ENCODE data around the gene LPP. TPM values are rescaled to one million over a fixed set of nuclear protein-coding genes. Genes with fewer than 3 reads are reported as not detected.

LPP gene
- total RNA-seq, 1 experiment from 2014 or later, result 148 TPM

DNA sequence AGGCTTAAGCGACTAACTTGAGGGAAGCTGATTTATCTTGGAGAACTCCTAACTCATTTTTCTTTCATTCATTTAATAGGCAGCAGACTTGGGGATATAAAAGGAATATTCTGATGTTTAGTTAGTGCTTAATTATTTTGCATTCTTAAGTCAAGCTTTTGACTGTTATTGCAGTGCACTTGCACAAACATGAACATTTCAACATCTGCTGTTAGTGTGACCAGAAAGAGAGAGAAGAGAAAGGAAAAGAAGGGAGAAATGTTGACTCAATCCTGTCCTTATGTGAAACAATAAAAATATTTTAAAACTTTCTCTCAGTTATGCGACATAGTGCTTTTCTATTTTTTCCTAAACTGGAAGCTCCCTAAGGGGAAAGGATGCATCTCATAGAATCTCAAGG, 507.8 kb downstream of the LPP start:
- Histone ChIP-seq H3K9me3 (ENCODE audit: insufficient read depth, low read depth) (no peaks in the 10 kb centered on the region), H4K20me1 (ENCODE audit: insufficient read depth) (no peaks in the 10 kb centered on the region), H3K27ac (no peak overlapping the region), H3K36me3 (ENCODE audit: low read depth) (no peaks in the 10 kb centered on the region), H3K4me3 (no peak overlapping the region), H3K79me2 (ENCODE audit: low read depth) (no peaks in the 10 kb centered on the region), H2AFZ (no peak overlapping the region), H3K4me1 (replicated peaks; ENCODE audit: insufficient read depth) (no peaks in the 10 kb centered on the region), H3K4me2 (no peak overlapping the region), H3F3A (ENCODE audit: insufficient read depth, low read depth) (no peaks in the 10 kb centered on the region), H3K27me3 (ENCODE audit: insufficient read depth, low read depth) (no peaks in the 10 kb centered on the region), H3K9me2 (ENCODE audit: insufficient read depth) (no peaks in the 10 kb centered on the region)
- intact Hi-C loops (cut with micrococcal nuclease; ENCODE audit: unreplicated experiment), result no loop called here
- POLR2A ChIA-PET (ENCODE audit: unreplicated experiment), result interaction anchor here (0.5 kb wide), 1 partner anchor 30 kb away, joined by 3 read pairs; no protein-coding TSS in a partner anchor
- TF ChIP-seq EZH2 (IDR thresholded peaks at IDR 0.05; ENCODE audit: low read depth) (no peak), CTCF (conservative IDR thresholded peaks at IDR 0.05) (no peak)
- CTCF ChIA-PET, result no interaction called here
- no TSS peak for BruUV-seq (replicated peaks)
- no peak for DNase-seq

DNA sequence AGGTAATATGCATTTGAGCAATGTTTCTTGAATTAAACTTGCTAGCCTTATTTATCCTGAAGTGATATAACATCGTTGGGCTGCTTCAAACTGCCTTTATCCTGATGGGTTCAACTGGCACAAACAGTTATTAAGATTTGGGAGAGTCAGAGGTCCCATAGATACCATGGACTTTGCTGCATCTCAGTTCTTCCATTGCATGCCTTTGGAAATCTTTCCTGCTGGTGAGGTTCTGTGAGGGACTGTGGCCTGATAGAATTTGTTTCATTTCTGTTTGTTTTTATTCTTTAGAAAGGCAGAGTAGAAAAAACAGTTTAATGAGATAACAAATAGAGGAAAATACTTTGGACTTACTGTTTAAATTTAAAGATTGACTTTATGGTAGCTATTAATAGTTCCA, 508.3 kb downstream of the LPP start:
- no peaks in the 10 kb centered on the region for H3K79me2 ChIP-seq (ENCODE audit: low read depth)
- H3K9me3 ChIP-seq (ENCODE audit: insufficient read depth, low read depth), result no peaks in the 10 kb centered on the region
- no peaks in the 10 kb centered on the region for H3K4me1 ChIP-seq (replicated peaks; ENCODE audit: insufficient read depth)
- intact Hi-C loops (cut with micrococcal nuclease; ENCODE audit: unreplicated experiment), result no loop called here
- no peak overlapping the region for H3K27ac ChIP-seq
- no peak for DNase-seq
- H4K20me1 ChIP-seq (ENCODE audit: insufficient read depth), result no peaks in the 10 kb centered on the region
- no peaks in the 10 kb centered on the region for H3F3A ChIP-seq (ENCODE audit: insufficient read depth, low read depth)
- no peaks in the 10 kb centered on the region for H3K36me3 ChIP-seq (ENCODE audit: low read depth)
- no TSS peak for BruUV-seq (replicated peaks)
- no peaks in the 10 kb centered on the region for H3K9me2 ChIP-seq (ENCODE audit: insufficient read depth)
- TF ChIP-seq CTCF (conservative IDR thresholded peaks at IDR 0.05) (no peak), EZH2 (IDR thresholded peaks at IDR 0.05; ENCODE audit: low read depth) (no peak)
- H2AFZ ChIP-seq, result no peak overlapping the region
- POLR2A ChIA-PET (ENCODE audit: unreplicated experiment), result interaction anchor here (0.5 kb wide), 1 partner anchor 30 kb away, joined by 3 read pairs; no protein-coding TSS in a partner anchor
- CTCF ChIA-PET, result no interaction called here
- no peak overlapping the region for H3K4me2 ChIP-seq
- H3K27me3 ChIP-seq (ENCODE audit: insufficient read depth, low read depth), result no peaks in the 10 kb centered on the region
- H3K4me3 ChIP-seq, result no peak overlapping the region

DNA sequence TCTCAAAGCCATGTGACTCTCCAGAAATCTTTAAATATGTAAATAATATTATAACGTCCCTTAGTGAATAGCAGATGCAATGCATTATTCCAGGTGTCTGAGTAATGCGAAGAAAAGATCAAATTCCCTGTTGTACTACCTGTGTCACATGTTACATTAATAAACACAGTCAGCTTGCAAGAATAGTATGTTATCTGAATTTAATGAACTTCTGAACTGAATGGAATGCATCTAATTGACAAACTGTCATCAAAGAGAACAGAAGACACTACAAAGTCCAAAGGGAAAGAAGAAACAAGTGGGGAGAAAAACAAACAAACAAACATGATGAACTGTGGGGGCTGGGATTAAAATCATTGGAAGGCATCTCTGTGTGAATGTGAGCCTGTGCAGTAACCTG, 508.8 kb downstream of the LPP start:
- CTCF ChIA-PET, result no interaction called here
- no peaks in the 10 kb centered on the region for H4K20me1 ChIP-seq (ENCODE audit: insufficient read depth)
- intact Hi-C loops (cut with micrococcal nuclease; ENCODE audit: unreplicated experiment), result no loop called here

More for the DNA sequence above, 508.8 kb downstream of the LPP start:
- no peak overlapping the region for H3K27ac ChIP-seq
- no peaks in the 10 kb centered on the region for H3K79me2 ChIP-seq (ENCODE audit: low read depth)
- no peak for TF ChIP-seq CTCF (conservative IDR thresholded peaks at IDR 0.05)
- no peak for TF ChIP-seq EZH2 (IDR thresholded peaks at IDR 0.05; ENCODE audit: low read depth)
- BruUV-seq (replicated peaks), result no TSS peak
- no peaks in the 10 kb centered on the region for H3K9me3 ChIP-seq (ENCODE audit: insufficient read depth, low read depth)
- no peak overlapping the region for H3K4me3 ChIP-seq
- no peak overlapping the region for H3K4me2 ChIP-seq
- no peaks in the 10 kb centered on the region for H3K27me3 ChIP-seq (ENCODE audit: insufficient read depth, low read depth)
- POLR2A ChIA-PET (ENCODE audit: unreplicated experiment), result no interaction called here
- no peaks in the 10 kb centered on the region for H3F3A ChIP-seq (ENCODE audit: insufficient read depth, low read depth)
- H3K9me2 ChIP-seq (ENCODE audit: insufficient read depth), result no peaks in the 10 kb centered on the region
- H3K36me3 ChIP-seq (ENCODE audit: low read depth), result no peaks in the 10 kb centered on the region
- no peak for DNase-seq
- no peaks in the 10 kb centered on the region for H3K4me1 ChIP-seq (replicated peaks; ENCODE audit: insufficient read depth)
- H2AFZ ChIP-seq, result no peak overlapping the region

Measured in PC-9 (cell line).